Neural progenitor cell (in vitro differentiated cells): ENCODE data around the gene GSTM5. TPM values are rescaled to one million over a fixed set of nuclear protein-coding genes. Genes with fewer than 3 reads are reported as not detected.
A peak's percentile ranks its signal among the peaks of the same experiment; 100 is the strongest.
"Not testable (repeated sequence)": the region's sequence is repeated elsewhere in the genome, so short reads cannot be mapped to it uniquely, and the experiment has no call there.

Source experiments
- DNase-seq: peaks from one replicate; pipeline ENCODE4 v3.0.0-alpha.2; 2016; ENCODE audit warnings: low spot score
- H2AFZ ChIP-seq: fragments of 200-600 bp; sonication (generic); replicated peaks from 2 replicates; pipeline ENCODE4 v1.6.1; 2016; ENCODE audit warnings: antibody characterized with exemption
- H3F3A ChIP-seq: fragments of 200-600 bp; sonication (generic); 2 replicates; pipeline ENCODE4 v1.6.1; 2016; ENCODE audit warnings: antibody characterized with exemption, low read depth
- H3K27ac ChIP-seq: fragments of 200-600 bp; sonication (generic); 2 replicates; pipeline ENCODE4 v1.5.1; 2016; ENCODE audit warnings: mild to moderate bottlenecking
- H3K27me3 ChIP-seq: fragments of 200-600 bp; sonication (generic); 2 replicates; pipeline ENCODE4 v1.6.1; 2016; ENCODE audit warnings: mild to moderate bottlenecking, moderate library complexity
- H3K36me3 ChIP-seq: fragments of 200-600 bp; sonication (generic); 2 replicates; pipeline ENCODE4 v1.5.1; 2016
- H3K4me1 ChIP-seq: fragments of 200-600 bp; sonication (generic); 2 replicates; pipeline ENCODE4 v1.6.1; 2016; ENCODE audit warnings: mixed run types
- H3K4me2 ChIP-seq: fragments of 200-600 bp; sonication (generic); 2 replicates; pipeline ENCODE4 v1.6.1; 2016
- H3K4me3 ChIP-seq: fragments of 200-600 bp; sonication (generic); 2 replicates; pipeline ENCODE4 v1.5.1; 2016
- H3K79me2 ChIP-seq: fragments of 200-600 bp; sonication (generic); 2 replicates; pipeline ENCODE4 v1.6.1; 2016; ENCODE audit warnings: low read depth
- H3K9ac ChIP-seq: fragments of 200-600 bp; sonication (generic); 2 replicates; pipeline ENCODE4 v1.6.1; 2016
- H3K9me3 ChIP-seq: fragments of 200-600 bp; sonication (generic); 2 replicates; pipeline ENCODE4 v1.5.1; 2016; ENCODE audit warnings: low read depth
- H4K20me1 ChIP-seq: fragments of 200-600 bp; sonication (generic); 2 replicates; pipeline ENCODE4 v1.6.1; 2016; ENCODE audit warnings: low read depth
- H3K27ac Mint-ChIP-seq: 3 replicates; pipeline ENCODE4 v1.8.0; 2021; ENCODE audit warnings: mixed read lengths
- H3K27me3 Mint-ChIP-seq: 2 replicates; pipeline ENCODE4 v1.8.0; 2022; ENCODE audit warnings: low read depth, mild to moderate bottlenecking, inconsistent platforms, moderate library complexity, mixed read lengths; ENCODE audit not compliant: insufficient read depth
- H3K36me3 Mint-ChIP-seq: 3 replicates; pipeline ENCODE4 v1.8.0; 2021; ENCODE audit warnings: mixed read lengths
- H3K4me1 Mint-ChIP-seq: 3 replicates; pipeline ENCODE4 v1.8.0; 2021; ENCODE audit warnings: mixed read lengths
- H3K4me3 Mint-ChIP-seq: 3 replicates; pipeline ENCODE4 v1.8.0; 2021; ENCODE audit warnings: mild to moderate bottlenecking, moderate library complexity, mixed read lengths
- H3K9me3 Mint-ChIP-seq: 3 replicates; pipeline ENCODE4 v1.8.0; 2020; ENCODE audit warnings: mixed read lengths
- EZH2 ChIP-seq: fragments of 200-600 bp; sonication (generic); IDR thresholded peaks from 2 replicates; pipeline ENCODE4 v1.6.1; 2017; ENCODE audit warnings: antibody characterized with exemption, mild to moderate bottlenecking, moderate library complexity
- EZH2phosphoT487 ChIP-seq: fragments of 200-600 bp; sonication (generic); IDR thresholded peaks from 2 replicates; pipeline ENCODE4 v1.6.1; 2017; ENCODE audit warnings: antibody characterized with exemption
- total RNA-seq: library from RNA; depleted of rRNA; stranded (reverse); fragments of >200 nt; gene quantifications from 2 replicates; pipeline ENCODE4 v1.2.3, GENCODE V29; 2015; ENCODE audit warnings: low replicate concordance
- TF ChIP-seq, protein P1 (sequence below): fragments of 200-600 bp; sonication (generic); IDR thresholded peaks from 2 replicates; pipeline ENCODE4 v1.5.1; 2017; ENCODE audit warnings: antibody characterized with exemption, mild to moderate bottlenecking

GSTM5 gene
- total RNA-seq, 1 donor from 2014 or later, result not detected

GRCh38 chr1:109697066-109697465, 15.0 kb upstream of the GSTM5 start:
- Histone ChIP-seq H3K4me1 (no peaks in the 10 kb centered on the region), H3K4me3 (no peak overlapping the region), H3K79me2 (no peaks in the 10 kb centered on the region), H3K9ac (no peak overlapping the region), H3K4me2 (no peak overlapping the region), H3F3A (no peaks in the 10 kb centered on the region), H3K27me3 (no peaks in the 10 kb centered on the region), H3K36me3 (no peaks in the 10 kb centered on the region), H3K27ac (no peak overlapping the region), H4K20me1 (no peaks in the 10 kb centered on the region), H3K9me3 (no peaks in the 10 kb centered on the region), H2AFZ (no peak overlapping the region)
- no peaks in the 10 kb centered on the region for H3K4me1 Mint-ChIP-seq
- H3K4me3 Mint-ChIP-seq, result no peak overlapping the region
- TF ChIP-seq EZH2phosphoT487 (no peak), EZH2 (no peak)
- TF ChIP-seq, protein P1, sequence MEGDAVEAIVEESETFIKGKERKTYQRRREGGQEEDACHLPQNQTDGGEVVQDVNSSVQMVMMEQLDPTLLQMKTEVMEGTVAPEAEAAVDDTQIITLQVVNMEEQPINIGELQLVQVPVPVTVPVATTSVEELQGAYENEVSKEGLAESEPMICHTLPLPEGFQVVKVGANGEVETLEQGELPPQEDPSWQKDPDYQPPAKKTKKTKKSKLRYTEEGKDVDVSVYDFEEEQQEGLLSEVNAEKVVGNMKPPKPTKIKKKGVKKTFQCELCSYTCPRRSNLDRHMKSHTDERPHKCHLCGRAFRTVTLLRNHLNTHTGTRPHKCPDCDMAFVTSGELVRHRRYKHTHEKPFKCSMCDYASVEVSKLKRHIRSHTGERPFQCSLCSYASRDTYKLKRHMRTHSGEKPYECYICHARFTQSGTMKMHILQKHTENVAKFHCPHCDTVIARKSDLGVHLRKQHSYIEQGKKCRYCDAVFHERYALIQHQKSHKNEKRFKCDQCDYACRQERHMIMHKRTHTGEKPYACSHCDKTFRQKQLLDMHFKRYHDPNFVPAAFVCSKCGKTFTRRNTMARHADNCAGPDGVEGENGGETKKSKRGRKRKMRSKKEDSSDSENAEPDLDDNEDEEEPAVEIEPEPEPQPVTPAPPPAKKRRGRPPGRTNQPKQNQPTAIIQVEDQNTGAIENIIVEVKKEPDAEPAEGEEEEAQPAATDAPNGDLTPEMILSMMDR, result no peak
- no peaks in the 10 kb centered on the region for H3K36me3 Mint-ChIP-seq
- no peak for DNase-seq
- no peak overlapping the region for H3K27ac Mint-ChIP-seq
- no peaks in the 10 kb centered on the region for H3K27me3 Mint-ChIP-seq
- H3K9me3 Mint-ChIP-seq, result no peaks in the 10 kb centered on the region

DNA sequence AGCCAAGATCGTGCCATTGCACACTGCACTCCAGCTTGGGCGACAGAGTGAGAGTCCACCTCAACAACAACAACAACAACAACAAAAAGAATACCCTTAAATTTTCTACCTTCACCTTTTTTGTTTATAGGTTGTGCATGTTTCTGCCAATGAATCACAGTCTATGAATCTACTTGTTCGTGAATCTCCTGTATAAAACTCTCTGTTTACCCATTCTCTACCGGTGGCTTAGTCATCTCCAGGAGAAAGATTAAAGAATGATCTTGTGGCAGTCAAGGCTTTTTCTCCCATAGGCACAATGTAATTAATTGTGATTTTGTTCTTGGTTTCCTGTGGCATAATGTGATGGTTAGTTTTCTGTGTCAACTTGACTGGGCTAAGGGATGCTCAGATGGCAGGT, 14.2 kb upstream of the GSTM5 start:
- H3K9me3 Mint-ChIP-seq, H3K4me3 Mint-ChIP-seq, H4K20me1 ChIP-seq, H3K27ac ChIP-seq, H3K9me3 ChIP-seq, H3K4me3 ChIP-seq, H3K36me3 Mint-ChIP-seq, H3K79me2 ChIP-seq, H3K27me3 Mint-ChIP-seq, H3K4me1 ChIP-seq, DNase-seq, H2AFZ ChIP-seq, H3K9ac ChIP-seq, H3K36me3 ChIP-seq, H3K27ac Mint-ChIP-seq, H3K4me1 Mint-ChIP-seq, H3K27me3 ChIP-seq, H3F3A ChIP-seq, H3K4me2 ChIP-seq: not testable (repeated sequence)

DNA sequence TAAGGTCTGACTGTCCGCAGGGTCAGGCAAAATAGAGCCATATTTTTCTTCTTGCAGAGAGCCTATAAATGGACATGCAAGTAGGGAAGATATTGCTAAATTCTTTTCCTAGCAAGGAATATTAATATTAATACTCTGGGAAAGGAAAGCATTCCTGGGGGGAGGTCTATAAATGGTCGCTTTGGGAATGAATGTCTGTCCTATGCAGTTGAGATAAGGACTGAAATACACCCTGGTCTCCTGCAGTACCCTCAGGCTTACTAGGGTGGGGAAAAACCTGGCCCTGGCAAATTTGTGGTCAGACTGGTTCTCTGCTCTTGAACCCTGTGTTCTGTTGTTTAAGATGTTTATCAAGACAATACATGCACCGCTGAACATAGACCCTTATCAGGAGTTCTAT, 9.1 kb upstream of the GSTM5 start:
- H3K9ac ChIP-seq, H3K4me3 Mint-ChIP-seq: not testable (repeated sequence)
- H3K27ac Mint-ChIP-seq, result peak overlapping the region; percentile 59

GRCh38 chr1:109704173-109704572, 7.9 kb upstream of the GSTM5 start:
- no peak overlapping the region for H3K27ac Mint-ChIP-seq
- Histone ChIP-seq H4K20me1 (no peaks in the 10 kb centered on the region), H3K4me2 (no peak overlapping the region), H3F3A (no peaks in the 10 kb centered on the region), H3K4me3 (no peak overlapping the region), H3K9me3 (no peaks in the 10 kb centered on the region), H2AFZ (no peak overlapping the region), H3K36me3 (no peaks in the 10 kb centered on the region), H3K27me3 (no peaks in the 10 kb centered on the region), H3K9ac (no peak overlapping the region), H3K27ac (no peak overlapping the region), H3K79me2 (no peaks in the 10 kb centered on the region), H3K4me1 (no peaks in the 10 kb centered on the region)
- no peaks in the 10 kb centered on the region for H3K4me1 Mint-ChIP-seq
- peaks cover under 1% of the 10 kb centered on the region for H3K36me3 Mint-ChIP-seq
- peaks cover 5% of the 10 kb centered on the region for H3K27me3 Mint-ChIP-seq
- peak; percentile 15 for DNase-seq
- H3K4me3 Mint-ChIP-seq, result no peak overlapping the region
- TF ChIP-seq EZH2 (no peak), EZH2phosphoT487 (no peak)
- TF ChIP-seq, protein P1, result no peak
- H3K9me3 Mint-ChIP-seq, result peaks cover 23% of the 10 kb centered on the region

More for the DNA sequence above, 9.1 kb upstream of the GSTM5 start:
- not testable (repeated sequence) for H3K9me3 ChIP-seq, H3K27me3 ChIP-seq, H3K4me1 Mint-ChIP-seq, H3K4me2 ChIP-seq, H3K4me1 ChIP-seq, H3K36me3 Mint-ChIP-seq, H4K20me1 ChIP-seq, H2AFZ ChIP-seq, H3K36me3 ChIP-seq, H3F3A ChIP-seq, H3K27me3 Mint-ChIP-seq, H3K79me2 ChIP-seq, H3K4me3 ChIP-seq, H3K27ac ChIP-seq, DNase-seq
- H3K9me3 Mint-ChIP-seq, result peaks cover 18% of the 10 kb centered on the region
